ENCODE results near the gene G3BP2. TPM values are rescaled to one million over a fixed set of nuclear protein-coding genes. Genes with fewer than 3 reads are reported as not detected.
A peak's percentile ranks its signal among the peaks of the same experiment; 100 is the strongest.

The G3BP2 gene
- polyA plus RNA-seq, 1 donor from 2014 or later: 332 TPM

DNA sequence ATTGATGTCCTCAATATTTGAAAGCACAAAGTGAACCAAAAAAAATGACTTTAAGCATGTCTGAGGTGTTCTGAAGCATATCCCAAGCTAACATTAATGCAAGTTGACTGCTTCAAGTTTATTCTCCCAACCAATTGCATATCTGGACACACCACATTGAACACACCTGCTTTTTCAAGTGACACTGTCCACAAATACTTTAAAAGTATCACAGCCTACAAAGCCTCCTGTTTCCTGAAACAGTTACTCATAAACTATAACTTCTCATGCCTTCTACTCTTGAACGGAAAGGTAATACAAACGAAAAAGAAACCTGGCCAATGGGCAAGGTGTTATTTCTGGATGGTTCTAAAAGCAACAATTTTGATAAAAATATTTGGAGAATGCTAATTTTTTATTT lies 44.0 kb downstream of the G3BP2 start:
- Histone ChIP-seq H3K27me3 (ENCODE audit: insufficient read depth, low read depth, low read length) (no peaks in the 10 kb centered on the region), H3K9me3 (ENCODE audit: low read length) (no peaks in the 10 kb centered on the region), H3F3A (ENCODE audit: insufficient read depth, low read length, poor library complexity, severe bottlenecking) (no peaks in the 10 kb centered on the region), H3K79me2 (replicated peaks; ENCODE audit: insufficient read depth, low read length) (no peaks in the 10 kb centered on the region), H3K9ac (ENCODE audit: low read length) (no peak overlapping the region), H2AFZ (ENCODE audit: low read depth, low read length) (no peak overlapping the region), H3K4me3 (ENCODE audit: low read length) (peak overlapping the region; percentile 96), H3K4me2 (ENCODE audit: low read length) (peak overlapping the region; percentile 68), H3K9me2 (ENCODE audit: insufficient read depth, low read length) (no peaks in the 10 kb centered on the region), H3K27ac (ENCODE audit: low read length) (no peak overlapping the region), H3K36me3 (ENCODE audit: insufficient read depth, low read length) (no peaks in the 10 kb centered on the region), H4K20me1 (ENCODE audit: insufficient read depth) (no peaks in the 10 kb centered on the region)
- TF ChIP-seq TAF1 (IDR thresholded peaks at IDR 0.05; ENCODE audit: low read depth) (no peak), REST (IDR thresholded peaks at IDR 0.05; ENCODE audit: borderline replicate concordance) (no peak), EZH2 (IDR thresholded peaks at IDR 0.05; ENCODE audit: borderline replicate concordance, insufficient read depth, low read length, poor library complexity, severe bottlenecking) (no peak), POLR2AphosphoS5 (IDR thresholded peaks at IDR 0.05) (no peak), EP300 (conservative IDR thresholded peaks at IDR 0.05; ENCODE audit: poor library complexity, severe bottlenecking) (no peak), SMC3 (conservative IDR thresholded peaks at IDR 0.05; ENCODE audit: poor library complexity) (no peak)

- no peaks in the 10 kb centered on the region for H3F3A ChIP-seq (ENCODE audit: insufficient read depth, low read length, poor library complexity, severe bottlenecking)
- no peaks in the 10 kb centered on the region for H4K20me1 ChIP-seq (ENCODE audit: insufficient read depth)
- no peak overlapping the region for H3K9ac ChIP-seq (ENCODE audit: low read length)
- H3K9me3 ChIP-seq (ENCODE audit: low read length): no peaks in the 10 kb centered on the region
- H2AFZ ChIP-seq (ENCODE audit: low read depth, low read length): no peak overlapping the region
- H3K9me2 ChIP-seq (ENCODE audit: insufficient read depth, low read length): no peaks in the 10 kb centered on the region
- H3K27ac ChIP-seq (ENCODE audit: low read length): no peak overlapping the region
- H3K4me2 ChIP-seq (ENCODE audit: low read length): no peak overlapping the region
- H3K4me3 ChIP-seq (ENCODE audit: low read length): no peak overlapping the region
- H3K79me2 ChIP-seq (replicated peaks; ENCODE audit: insufficient read depth, low read length): no peaks in the 10 kb centered on the region
- TF ChIP-seq SMC3 (conservative IDR thresholded peaks at IDR 0.05; ENCODE audit: poor library complexity): no peak
- no peak for TF ChIP-seq MXI1 (conservative IDR thresholded peaks at IDR 0.05; ENCODE audit: poor library complexity, severe bottlenecking)
- TF ChIP-seq, protein P1, sequence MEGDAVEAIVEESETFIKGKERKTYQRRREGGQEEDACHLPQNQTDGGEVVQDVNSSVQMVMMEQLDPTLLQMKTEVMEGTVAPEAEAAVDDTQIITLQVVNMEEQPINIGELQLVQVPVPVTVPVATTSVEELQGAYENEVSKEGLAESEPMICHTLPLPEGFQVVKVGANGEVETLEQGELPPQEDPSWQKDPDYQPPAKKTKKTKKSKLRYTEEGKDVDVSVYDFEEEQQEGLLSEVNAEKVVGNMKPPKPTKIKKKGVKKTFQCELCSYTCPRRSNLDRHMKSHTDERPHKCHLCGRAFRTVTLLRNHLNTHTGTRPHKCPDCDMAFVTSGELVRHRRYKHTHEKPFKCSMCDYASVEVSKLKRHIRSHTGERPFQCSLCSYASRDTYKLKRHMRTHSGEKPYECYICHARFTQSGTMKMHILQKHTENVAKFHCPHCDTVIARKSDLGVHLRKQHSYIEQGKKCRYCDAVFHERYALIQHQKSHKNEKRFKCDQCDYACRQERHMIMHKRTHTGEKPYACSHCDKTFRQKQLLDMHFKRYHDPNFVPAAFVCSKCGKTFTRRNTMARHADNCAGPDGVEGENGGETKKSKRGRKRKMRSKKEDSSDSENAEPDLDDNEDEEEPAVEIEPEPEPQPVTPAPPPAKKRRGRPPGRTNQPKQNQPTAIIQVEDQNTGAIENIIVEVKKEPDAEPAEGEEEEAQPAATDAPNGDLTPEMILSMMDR (IDR thresholded peaks at IDR 0.05; ENCODE audit: poor library complexity, severe bottlenecking): no peak
- no peak for TF ChIP-seq EP300 (conservative IDR thresholded peaks at IDR 0.05; ENCODE audit: poor library complexity, severe bottlenecking)
- no peak for TF ChIP-seq POLR2AphosphoS5 (IDR thresholded peaks at IDR 0.05)
- no peaks in the 10 kb centered on the region for H3K27me3 ChIP-seq (ENCODE audit: insufficient read depth, low read depth, low read length)
- H3K36me3 ChIP-seq (ENCODE audit: insufficient read depth, low read length): no peaks in the 10 kb centered on the region
Observed at GRCh38 chr4:75623026-75623425, 50.2 kb downstream of the G3BP2 start.

DNA sequence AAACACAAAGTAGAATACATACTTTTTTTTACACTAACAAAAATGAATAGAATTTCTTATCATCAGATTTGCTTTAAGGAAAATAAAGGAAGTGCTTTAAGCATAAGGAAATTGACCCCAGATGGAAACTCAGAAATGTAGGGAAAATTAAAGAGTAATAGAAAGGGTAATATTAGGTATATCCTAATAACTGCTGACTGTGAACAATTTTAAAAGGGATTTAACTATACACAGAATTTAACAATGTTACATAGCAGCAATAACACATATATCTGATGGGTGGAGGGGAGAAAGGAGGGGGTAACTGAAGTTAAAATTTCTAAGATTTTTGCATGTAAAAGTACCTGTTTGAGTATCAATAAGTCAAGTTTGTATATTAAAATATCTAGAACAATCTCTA lies 51.5 kb downstream of the G3BP2 start:
- TF ChIP-seq, protein P1 (IDR thresholded peaks at IDR 0.05; ENCODE audit: poor library complexity, severe bottlenecking): no peak
- TF ChIP-seq EZH2 (IDR thresholded peaks at IDR 0.05; ENCODE audit: borderline replicate concordance, insufficient read depth, low read length, poor library complexity, severe bottlenecking) (no peak), RAD21 (conservative IDR thresholded peaks at IDR 0.05) (no peak), POLR2AphosphoS5 (IDR thresholded peaks at IDR 0.05) (no peak), SMC3 (conservative IDR thresholded peaks at IDR 0.05; ENCODE audit: poor library complexity) (no peak), TAF1 (IDR thresholded peaks at IDR 0.05; ENCODE audit: low read depth) (no peak), MXI1 (conservative IDR thresholded peaks at IDR 0.05; ENCODE audit: poor library complexity, severe bottlenecking) (no peak), EP300 (conservative IDR thresholded peaks at IDR 0.05; ENCODE audit: poor library complexity, severe bottlenecking) (no peak), REST (IDR thresholded peaks at IDR 0.05; ENCODE audit: borderline replicate concordance) (no peak)
- no peak overlapping the region for H2AFZ ChIP-seq (ENCODE audit: low read depth, low read length)
- H3K4me2 ChIP-seq (ENCODE audit: low read length): no peak overlapping the region
- H3K9me3 ChIP-seq (ENCODE audit: low read length): no peaks in the 10 kb centered on the region
- H3K4me3 ChIP-seq (ENCODE audit: low read length): no peak overlapping the region
- no peaks in the 10 kb centered on the region for H3F3A ChIP-seq (ENCODE audit: insufficient read depth, low read length, poor library complexity, severe bottlenecking)
- no peak overlapping the region for H3K27ac ChIP-seq (ENCODE audit: low read length)
- no peaks in the 10 kb centered on the region for H4K20me1 ChIP-seq (ENCODE audit: insufficient read depth)
- H3K27me3 ChIP-seq (ENCODE audit: insufficient read depth, low read depth, low read length): no peaks in the 10 kb centered on the region
- no peak overlapping the region for H3K9ac ChIP-seq (ENCODE audit: low read length)
- no peaks in the 10 kb centered on the region for H3K9me2 ChIP-seq (ENCODE audit: insufficient read depth, low read length)
- H3K79me2 ChIP-seq (replicated peaks; ENCODE audit: insufficient read depth, low read length): no peaks in the 10 kb centered on the region
- no peaks in the 10 kb centered on the region for H3K36me3 ChIP-seq (ENCODE audit: insufficient read depth, low read length)

Data from neural cell (in vitro differentiated cells).